ENCODE results near the gene LARGE1.

The LARGE1 gene

GRCh38 chr22:33584152-33584551 lies 336.1 kb downstream of the LARGE1 start:
- Histone ChIP-seq H3K9me3 (ENCODE audit: control insufficient read depth, insufficient read depth, low read length) (no peaks in the 10 kb centered on the region), H3K36me3 (ENCODE audit: control insufficient read depth, insufficient read depth, low read length) (no peaks in the 10 kb centered on the region), H3K4me1 (ENCODE audit: control insufficient read depth, insufficient read depth, low read length) (peaks cover 13% of the 10 kb centered on the region), H3K27me3 (ENCODE audit: control insufficient read depth, insufficient read depth, low read length) (no peaks in the 10 kb centered on the region), H3K9ac (ENCODE audit: low read depth, low read length) (no peak overlapping the region), H3K27ac (ENCODE audit: low read depth, low read length) (no peak overlapping the region), H3K4me3 (ENCODE audit: low read depth, low read length) (no peak overlapping the region)

GRCh38 chr22:33582822-33583400 lies 337.4 kb downstream of the LARGE1 start:
- Histone ChIP-seq H3K9me3 (ENCODE audit: control insufficient read depth, insufficient read depth, low read length) (no peaks in the 10 kb centered on the region), H3K27me3 (ENCODE audit: control insufficient read depth, insufficient read depth, low read length) (no peaks in the 10 kb centered on the region), H3K27ac (ENCODE audit: low read depth, low read length) (no peak overlapping the region), H3K36me3 (ENCODE audit: control insufficient read depth, insufficient read depth, low read length) (no peaks in the 10 kb centered on the region), H3K9ac (ENCODE audit: low read depth, low read length) (no peak overlapping the region), H3K4me1 (ENCODE audit: control insufficient read depth, insufficient read depth, low read length) (peaks cover 13% of the 10 kb centered on the region), H3K4me3 (ENCODE audit: low read depth, low read length) (no peak overlapping the region)

- Histone ChIP-seq H3K9me3 (ENCODE audit: control insufficient read depth, insufficient read depth, low read length) (no peaks in the 10 kb centered on the region), H3K9ac (ENCODE audit: low read depth, low read length) (no peak overlapping the region), H3K4me3 (ENCODE audit: low read depth, low read length) (no peak overlapping the region), H3K27ac (ENCODE audit: low read depth, low read length) (no peak overlapping the region), H3K36me3 (ENCODE audit: control insufficient read depth, insufficient read depth, low read length) (no peaks in the 10 kb centered on the region), H3K4me1 (ENCODE audit: control insufficient read depth, insufficient read depth, low read length) (peaks cover 10% of the 10 kb centered on the region), H3K27me3 (ENCODE audit: control insufficient read depth, insufficient read depth, low read length) (no peaks in the 10 kb centered on the region)
Measured at GRCh38 chr22:33580310-33580709, 340.0 kb downstream of the LARGE1 start.

GRCh38 chr22:33579448-33580093 lies 340.7 kb downstream of the LARGE1 start:
- Histone ChIP-seq H3K4me3 (ENCODE audit: low read depth, low read length) (no peak overlapping the region), H3K27ac (ENCODE audit: low read depth, low read length) (no peak overlapping the region), H3K4me1 (ENCODE audit: control insufficient read depth, insufficient read depth, low read length) (peaks cover 6% of the 10 kb centered on the region), H3K9me3 (ENCODE audit: control insufficient read depth, insufficient read depth, low read length) (no peaks in the 10 kb centered on the region), H3K36me3 (ENCODE audit: control insufficient read depth, insufficient read depth, low read length) (no peaks in the 10 kb centered on the region), H3K27me3 (ENCODE audit: control insufficient read depth, insufficient read depth, low read length) (no peaks in the 10 kb centered on the region), H3K9ac (ENCODE audit: low read depth, low read length) (no peak overlapping the region)

- Histone ChIP-seq H3K9me3 (ENCODE audit: control insufficient read depth, insufficient read depth, low read length) (no peaks in the 10 kb centered on the region), H3K9ac (ENCODE audit: low read depth, low read length) (no peak overlapping the region)
Measured at GRCh38 chr22:33578752-33579151, 341.5 kb downstream of the LARGE1 start.

GRCh38 chr22:33577862-33578411 lies 342.3 kb downstream of the LARGE1 start:
- no peak overlapping the region for H3K4me3 ChIP-seq (ENCODE audit: low read depth, low read length)
- H3K27ac ChIP-seq (ENCODE audit: low read depth, low read length) = no peak overlapping the region
- no peaks in the 10 kb centered on the region for H3K27me3 ChIP-seq (ENCODE audit: control insufficient read depth, insufficient read depth, low read length)
- no peak overlapping the region for H3K9ac ChIP-seq (ENCODE audit: low read depth, low read length)
- H3K36me3 ChIP-seq (ENCODE audit: control insufficient read depth, insufficient read depth, low read length) = no peaks in the 10 kb centered on the region
- H3K4me1 ChIP-seq (ENCODE audit: control insufficient read depth, insufficient read depth, low read length) = peaks cover 6% of the 10 kb centered on the region
- H3K9me3 ChIP-seq (ENCODE audit: control insufficient read depth, insufficient read depth, low read length) = no peaks in the 10 kb centered on the region

More at GRCh38 chr22:33578752-33579151, 341.5 kb downstream of the LARGE1 start:
- peaks cover 6% of the 10 kb centered on the region for H3K4me1 ChIP-seq (ENCODE audit: control insufficient read depth, insufficient read depth, low read length)
- H3K4me3 ChIP-seq (ENCODE audit: low read depth, low read length) = no peak overlapping the region
- H3K36me3 ChIP-seq (ENCODE audit: control insufficient read depth, insufficient read depth, low read length) = no peaks in the 10 kb centered on the region
- no peak overlapping the region for H3K27ac ChIP-seq (ENCODE audit: low read depth, low read length)
- H3K27me3 ChIP-seq (ENCODE audit: control insufficient read depth, insufficient read depth, low read length) = no peaks in the 10 kb centered on the region

- no peak overlapping the region for H3K9ac ChIP-seq (ENCODE audit: low read depth, low read length)
Measured at GRCh38 chr22:33576205-33576604, 344.1 kb downstream of the LARGE1 start.

GRCh38 chr22:33575771-33576170 lies 344.5 kb downstream of the LARGE1 start:
- no peaks in the 10 kb centered on the region for H3K27me3 ChIP-seq (ENCODE audit: control insufficient read depth, insufficient read depth, low read length)
- H3K9me3 ChIP-seq (ENCODE audit: control insufficient read depth, insufficient read depth, low read length) = no peaks in the 10 kb centered on the region
- peaks cover 6% of the 10 kb centered on the region for H3K4me1 ChIP-seq (ENCODE audit: control insufficient read depth, insufficient read depth, low read length)
- no peak overlapping the region for H3K27ac ChIP-seq (ENCODE audit: low read depth, low read length)
- no peaks in the 10 kb centered on the region for H3K36me3 ChIP-seq (ENCODE audit: control insufficient read depth, insufficient read depth, low read length)
- no peak overlapping the region for H3K9ac ChIP-seq (ENCODE audit: low read depth, low read length)
- H3K4me3 ChIP-seq (ENCODE audit: low read depth, low read length) = no peak overlapping the region

More at GRCh38 chr22:33576205-33576604, 344.1 kb downstream of the LARGE1 start:
- no peak overlapping the region for H3K27ac ChIP-seq (ENCODE audit: low read depth, low read length)
- no peak overlapping the region for H3K4me3 ChIP-seq (ENCODE audit: low read depth, low read length)
- H3K4me1 ChIP-seq (ENCODE audit: control insufficient read depth, insufficient read depth, low read length) = peaks cover 6% of the 10 kb centered on the region
- H3K9me3 ChIP-seq (ENCODE audit: control insufficient read depth, insufficient read depth, low read length) = no peaks in the 10 kb centered on the region
- H3K27me3 ChIP-seq (ENCODE audit: control insufficient read depth, insufficient read depth, low read length) = no peaks in the 10 kb centered on the region
- no peaks in the 10 kb centered on the region for H3K36me3 ChIP-seq (ENCODE audit: control insufficient read depth, insufficient read depth, low read length)

- Histone ChIP-seq H3K4me1 (ENCODE audit: control insufficient read depth, insufficient read depth, low read length) (peaks cover 9% of the 10 kb centered on the region), H3K27me3 (ENCODE audit: control insufficient read depth, insufficient read depth, low read length) (no peaks in the 10 kb centered on the region), H3K4me3 (ENCODE audit: low read depth, low read length) (no peak overlapping the region), H3K9me3 (ENCODE audit: control insufficient read depth, insufficient read depth, low read length) (no peaks in the 10 kb centered on the region), H3K27ac (ENCODE audit: low read depth, low read length) (no peak overlapping the region), H3K36me3 (ENCODE audit: control insufficient read depth, insufficient read depth, low read length) (no peaks in the 10 kb centered on the region), H3K9ac (ENCODE audit: low read depth, low read length) (no peak overlapping the region)
Measured at GRCh38 chr22:33575041-33575440, 345.2 kb downstream of the LARGE1 start.

- Histone ChIP-seq H3K4me3 (ENCODE audit: low read depth, low read length) (no peak overlapping the region), H3K4me1 (ENCODE audit: control insufficient read depth, insufficient read depth, low read length) (peaks cover 15% of the 10 kb centered on the region), H3K36me3 (ENCODE audit: control insufficient read depth, insufficient read depth, low read length) (no peaks in the 10 kb centered on the region), H3K9ac (ENCODE audit: low read depth, low read length) (no peak overlapping the region), H3K27ac (ENCODE audit: low read depth, low read length) (no peak overlapping the region), H3K9me3 (ENCODE audit: control insufficient read depth, insufficient read depth, low read length) (no peaks in the 10 kb centered on the region), H3K27me3 (ENCODE audit: control insufficient read depth, insufficient read depth, low read length) (no peaks in the 10 kb centered on the region)
Measured at GRCh38 chr22:33573479-33573878, 346.8 kb downstream of the LARGE1 start.

GRCh38 chr22:33572086-33572485 lies 348.2 kb downstream of the LARGE1 start:
- Histone ChIP-seq H3K9me3 (ENCODE audit: control insufficient read depth, insufficient read depth, low read length) (no peaks in the 10 kb centered on the region), H3K9ac (ENCODE audit: low read depth, low read length) (no peak overlapping the region), H3K27me3 (ENCODE audit: control insufficient read depth, insufficient read depth, low read length) (no peaks in the 10 kb centered on the region), H3K27ac (ENCODE audit: low read depth, low read length) (no peak overlapping the region), H3K4me3 (ENCODE audit: low read depth, low read length) (no peak overlapping the region), H3K4me1 (ENCODE audit: control insufficient read depth, insufficient read depth, low read length) (peaks cover 15% of the 10 kb centered on the region), H3K36me3 (ENCODE audit: control insufficient read depth, insufficient read depth, low read length) (no peaks in the 10 kb centered on the region)
